HG03442 (cell line): ENCODE results near the gene VSTM1.

Experiments
- ATAC-seq: cut with Tn5 transposase; IDR thresholded peaks from one replicate; pipeline ENCODE4 v1.9.1; 2021; ENCODE audit warnings: mild to moderate bottlenecking, moderate library complexity; ENCODE audit not compliant: unreplicated experiment

The VSTM1 gene

GRCh38 chr19:54013866-54014265 is 49.8 kb downstream of the VSTM1 start:
- ATAC-seq: no peak

- ATAC-seq: no peak
Observed at GRCh38 chr19:54011507-54012211, 52.0 kb downstream of the VSTM1 start.

- ATAC-seq: no peak
Observed at GRCh38 chr19:54010474-54010873, 53.2 kb downstream of the VSTM1 start.

GRCh38 chr19:54009440-54009839 is 54.3 kb downstream of the VSTM1 start:
- ATAC-seq: no peak

GRCh38 chr19:54002495-54003315 is 61.0 kb downstream of the VSTM1 start:
- ATAC-seq: no peak

- ATAC-seq: no peak
Observed at GRCh38 chr19:54001496-54001895, 62.2 kb downstream of the VSTM1 start.

- ATAC-seq: no peak
Observed at GRCh38 chr19:53999694-54000093, 64.0 kb downstream of the VSTM1 start.

GRCh38 chr19:53998223-53998622 is 65.5 kb downstream of the VSTM1 start:
- no peak for ATAC-seq

- no peak for ATAC-seq
Observed at GRCh38 chr19:53994811-53995210, 68.9 kb downstream of the VSTM1 start.

- ATAC-seq: no peak
Observed at GRCh38 chr19:53993448-53993847, 70.2 kb downstream of the VSTM1 start.

- no peak for ATAC-seq
Observed at GRCh38 chr19:53992815-53993214, 70.9 kb downstream of the VSTM1 start.

GRCh38 chr19:53992211-53992610 is 71.5 kb downstream of the VSTM1 start:
- no peak for ATAC-seq

- ATAC-seq: no peak
Observed at GRCh38 chr19:53991224-53992113, 72.2 kb downstream of the VSTM1 start, which contains the start of gene CACNG6. CACNG6 (plus strand) TSS chr19:53991637; CDS start chr19:53992878, 1,241 bp downstream.
